GM23248 (cell line): ENCODE results near the gene MBL2. TPM values are rescaled to one million over a fixed set of nuclear protein-coding genes. Genes with fewer than 3 reads are reported as not detected.

Experiments used
- DNase-seq: peaks from one replicate; pipeline ENCODE4 v3.0.0-alpha.2; 2015
- H2AFZ ChIP-seq: fragments of 200-600 bp; sonication (generic); 2 replicates; pipeline ENCODE4 v1.6.1; 2016; ENCODE audit warnings: antibody characterized with exemption
- H3F3A ChIP-seq: fragments of 200-600 bp; sonication (generic); 2 replicates; pipeline ENCODE4 v1.6.1; 2016; ENCODE audit warnings: mild to moderate bottlenecking, antibody characterized with exemption, mixed run types; ENCODE audit not compliant: insufficient read depth
- H3K27ac ChIP-seq: fragments of 200-600 bp; sonication (generic); 2 replicates; pipeline ENCODE4 v1.5.1; 2016; ENCODE audit warnings: mild to moderate bottlenecking
- H3K27me3 ChIP-seq: fragments of 200-600 bp; sonication (generic); replicated peaks from 2 replicates; pipeline ENCODE4 v1.6.1; 2016; ENCODE audit warnings: mild to moderate bottlenecking; ENCODE audit not compliant: insufficient read depth
- H3K36me3 ChIP-seq: fragments of 200-600 bp; sonication (generic); 2 replicates; pipeline ENCODE4 v1.6.1; 2016; ENCODE audit warnings: low read depth, mild to moderate bottlenecking
- H3K4me1 ChIP-seq: fragments of 200-600 bp; sonication (generic); 2 replicates; pipeline ENCODE4 v1.6.1; 2016; ENCODE audit warnings: mild to moderate bottlenecking; ENCODE audit not compliant: insufficient read depth
- H3K4me2 ChIP-seq: fragments of 200-600 bp; sonication (generic); one replicate; pipeline ENCODE4 v1.6.1; 2016; ENCODE audit warnings: mild to moderate bottlenecking; ENCODE audit not compliant: unreplicated experiment
- H3K4me3 ChIP-seq: fragments of 200-600 bp; sonication (generic); 2 replicates; pipeline ENCODE4 v1.5.1; 2016; ENCODE audit warnings: mild to moderate bottlenecking
- H3K79me2 ChIP-seq: fragments of 200-600 bp; sonication (generic); 2 replicates; pipeline ENCODE4 v1.6.1; 2016; ENCODE audit warnings: mild to moderate bottlenecking; ENCODE audit not compliant: insufficient read depth
- H3K9ac ChIP-seq: fragments of 200-600 bp; sonication (generic); 2 replicates; pipeline ENCODE4 v1.6.1; 2016; ENCODE audit warnings: mild to moderate bottlenecking
- H3K9me2 ChIP-seq: fragments of 200-600 bp; sonication (generic); 2 replicates; pipeline ENCODE4 v1.6.1; 2016; ENCODE audit warnings: mixed run types, mild to moderate bottlenecking, moderate library complexity; ENCODE audit not compliant: insufficient read depth
- H3K9me3 ChIP-seq: fragments of 200-600 bp; sonication (generic); one replicate; pipeline ENCODE4 v1.6.1; 2017; ENCODE audit warnings: low read depth
- H4K20me1 ChIP-seq: fragments of 200-600 bp; sonication (generic); 2 replicates; pipeline ENCODE4 v1.6.0; 2016; ENCODE audit not compliant: insufficient read depth
- EZH2 ChIP-seq: fragments of 200-600 bp; sonication (generic); IDR thresholded peaks from 2 replicates; pipeline ENCODE4 v1.6.1; 2018; ENCODE audit warnings: antibody characterized with exemption, mild to moderate bottlenecking; ENCODE audit not compliant: insufficient read depth, poor library complexity, severe bottlenecking
- EZH2phosphoT487 ChIP-seq: fragments of 200-600 bp; sonication (generic); IDR thresholded peaks from 2 replicates; pipeline ENCODE4 v1.6.1; 2018; ENCODE audit warnings: antibody characterized with exemption, moderate library complexity, mild to moderate bottlenecking, low read depth; ENCODE audit not compliant: insufficient read depth
- WGBS, 2 experiments: methylation state at CpG; one replicate each; pipeline ENCODE4 v1.1.6; 2015 to 2017; ENCODE audit warnings: low lambda C conversion rate in 2 of 2, low coverage in 1 of 2; ENCODE audit errors: missing lambda C conversion rate in 2 of 2; 5-methylcytosine and 5-hydroxymethylcytosine counted together
- in situ Hi-C: fragments of 300-500 bp; cut with MboI; formaldehyde crosslinking; loops from 2 replicates; pipeline ENCODE4 v1.15.0; 2020
- polyA plus RNA-seq: library from polyadenylated mRNA; unstranded; fragments of >200 nt; fragmentation: Nextera tagmentation; extraction: Ambion mirVana; gene quantifications from 2 replicates; pipeline ENCODE4 v1.2.1, GENCODE V29; 2016
- total RNA-seq: library from RNA; depleted of rRNA; stranded (reverse); fragments of >200 nt; shearing (Covaris generic); gene quantifications from 2 replicates; pipeline ENCODE4 v1.2.3, GENCODE V29; 2014

The MBL2 gene
- total and polyA plus RNA-seq, 2 experiments from 2014 or later, result not detected

GRCh38 chr10:52810761-52811160 is 38.2 kb upstream of the MBL2 start:
- WGBS, 2 experiments, result 8 to 19% methylated on average over 2 of the region's 2 CpGs
- H3K9me2 ChIP-seq, result no peaks in the 10 kb centered on the region
- H3K4me1 ChIP-seq, result no peaks in the 10 kb centered on the region
- peaks cover 26% of the 10 kb centered on the region for H3K27me3 ChIP-seq
- H3K27ac ChIP-seq, result no peak overlapping the region
- in situ Hi-C loops, result no loop called here
- H3K9me3 ChIP-seq, result no peaks in the 10 kb centered on the region
- no peak overlapping the region for H2AFZ ChIP-seq
- TF ChIP-seq EZH2 (no peak), EZH2phosphoT487 (no peak)
- no peak for DNase-seq
- H3K36me3 ChIP-seq, result no peaks in the 10 kb centered on the region
- H4K20me1 ChIP-seq, result no peaks in the 10 kb centered on the region
- no peak overlapping the region for H3K4me2 ChIP-seq
- H3K9ac ChIP-seq, result no peak overlapping the region
- H3F3A ChIP-seq, result no peaks in the 10 kb centered on the region
- no peaks in the 10 kb centered on the region for H3K79me2 ChIP-seq
- no peak overlapping the region for H3K4me3 ChIP-seq

DNA sequence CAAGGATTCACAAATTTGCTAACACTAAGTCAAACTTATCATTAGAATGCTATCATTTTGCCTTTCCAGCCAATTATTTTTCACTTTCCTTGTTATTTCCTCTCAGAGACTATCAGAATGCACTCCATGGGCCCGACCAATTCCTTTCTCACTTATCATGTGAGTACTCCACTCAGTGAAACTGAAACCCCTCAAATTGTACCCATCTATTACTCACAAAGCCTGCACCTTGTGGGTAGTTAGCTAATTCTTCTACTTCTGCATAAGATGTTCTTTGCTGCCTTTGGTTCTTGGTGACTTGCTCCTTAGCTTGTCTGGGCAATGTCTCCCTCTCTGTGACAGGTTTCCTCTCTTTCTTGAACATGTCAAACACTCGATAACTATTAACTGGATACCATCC is 35.2 kb upstream of the MBL2 start:
- Histone ChIP-seq H3K4me1 (no peaks in the 10 kb centered on the region), H3K27ac (no peak overlapping the region), H3K9me2 (no peaks in the 10 kb centered on the region), H3K36me3 (no peaks in the 10 kb centered on the region), H3K4me3 (no peak overlapping the region), H4K20me1 (no peaks in the 10 kb centered on the region), H3K27me3 (peaks cover 19% of the 10 kb centered on the region), H3K9ac (no peak overlapping the region), H3K4me2 (no peak overlapping the region), H3F3A (no peaks in the 10 kb centered on the region), H3K79me2 (no peaks in the 10 kb centered on the region), H3K9me3 (no peaks in the 10 kb centered on the region), H2AFZ (no peak overlapping the region)
- in situ Hi-C loops, result no loop called here
- 13 to 18% methylated on average over 2 of the region's 2 CpGs for WGBS, 2 experiments
- TF ChIP-seq EZH2 (no peak), EZH2phosphoT487 (no peak)
- no peak for DNase-seq

DNA sequence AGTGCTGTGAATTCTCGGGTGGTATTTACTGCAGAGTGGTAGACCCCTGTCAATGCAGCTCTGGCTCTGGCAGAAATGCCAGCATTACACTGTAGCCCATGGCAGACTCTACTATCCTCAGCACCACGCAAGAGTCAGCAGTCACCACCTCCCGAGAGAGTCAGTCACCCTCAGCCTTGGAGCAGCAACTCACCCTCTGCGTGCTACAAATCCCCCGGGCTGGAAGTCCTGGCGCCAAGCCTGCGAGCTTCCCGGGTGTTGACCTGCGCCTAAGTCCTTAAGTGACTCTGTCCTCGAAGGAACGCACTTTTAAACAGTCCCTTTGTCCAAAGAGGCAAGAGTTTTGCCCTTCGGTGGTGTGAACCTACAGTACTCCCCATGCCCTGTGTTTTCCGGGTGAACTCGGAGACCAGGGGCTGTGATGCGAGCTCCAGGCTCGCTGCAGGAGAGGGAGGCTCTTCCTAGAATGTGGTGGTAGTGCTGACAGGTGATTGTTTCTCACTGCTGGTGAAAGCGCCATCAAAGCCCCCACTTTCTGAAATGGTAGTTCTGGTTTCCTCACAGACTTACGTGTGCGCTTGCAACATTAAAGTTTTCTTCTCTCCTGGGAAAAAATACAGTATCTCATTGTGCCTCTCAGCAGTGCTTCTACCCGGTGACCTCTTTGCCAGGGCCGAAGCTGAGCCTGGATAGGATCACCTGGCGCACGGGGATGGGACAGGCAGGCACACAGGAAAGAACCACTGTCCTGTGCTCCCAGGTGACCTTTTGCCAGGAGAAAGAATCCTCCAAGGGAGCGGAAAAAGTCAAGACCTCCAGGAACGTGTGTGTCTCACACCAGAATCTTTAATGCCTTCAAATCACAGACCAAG is 33.1 kb upstream of the MBL2 start:
- Histone ChIP-seq H3K9me2 (no peaks in the 10 kb centered on the region), H3F3A (no peaks in the 10 kb centered on the region), H3K36me3 (no peaks in the 10 kb centered on the region), H3K9me3 (no peaks in the 10 kb centered on the region), H3K4me1 (no peaks in the 10 kb centered on the region), H3K4me3 (no peak overlapping the region), H3K79me2 (no peaks in the 10 kb centered on the region), H3K27me3 (peaks cover 19% of the 10 kb centered on the region), H3K4me2 (no peak overlapping the region), H2AFZ (no peak overlapping the region), H4K20me1 (no peaks in the 10 kb centered on the region), H3K9ac (no peak overlapping the region), H3K27ac (no peak overlapping the region)
- no peak for DNase-seq
- no peak for TF ChIP-seq EZH2
- no peak for TF ChIP-seq EZH2phosphoT487
- WGBS, 2 experiments, result 60 to 62% methylated on average over 24 to 25 of the region's 25 CpGs
- in situ Hi-C loops, result no loop called here

GRCh38 chr10:52801947-52802346 is 29.4 kb upstream of the MBL2 start:
- no peak overlapping the region for H2AFZ ChIP-seq
- no peaks in the 10 kb centered on the region for H4K20me1 ChIP-seq
- H3K4me1 ChIP-seq, result no peaks in the 10 kb centered on the region
- TF ChIP-seq EZH2, result no peak
- H3K27ac ChIP-seq, result no peak overlapping the region
- H3K79me2 ChIP-seq, result no peaks in the 10 kb centered on the region
- H3K9me2 ChIP-seq, result no peaks in the 10 kb centered on the region
- WGBS, 2 experiments, result 9 to 14% methylated on average over 1 of the region's 1 CpG
- no peak overlapping the region for H3K4me3 ChIP-seq
- no peak overlapping the region for H3K9ac ChIP-seq
- H3F3A ChIP-seq, result no peaks in the 10 kb centered on the region
- in situ Hi-C loops, result no loop called here
- H3K27me3 ChIP-seq, result peaks cover 13% of the 10 kb centered on the region; the same call in 1 of the 2 replicates
- DNase-seq, result peak; percentile 28
- H3K36me3 ChIP-seq, result no peaks in the 10 kb centered on the region
- no peaks in the 10 kb centered on the region for H3K9me3 ChIP-seq
- no peak overlapping the region for H3K4me2 ChIP-seq
